Measurements from ENCODE around the gene VGLL4.
A peak's percentile ranks its signal among the peaks of the same experiment; 100 is the strongest.

VGLL4 gene

DNA sequence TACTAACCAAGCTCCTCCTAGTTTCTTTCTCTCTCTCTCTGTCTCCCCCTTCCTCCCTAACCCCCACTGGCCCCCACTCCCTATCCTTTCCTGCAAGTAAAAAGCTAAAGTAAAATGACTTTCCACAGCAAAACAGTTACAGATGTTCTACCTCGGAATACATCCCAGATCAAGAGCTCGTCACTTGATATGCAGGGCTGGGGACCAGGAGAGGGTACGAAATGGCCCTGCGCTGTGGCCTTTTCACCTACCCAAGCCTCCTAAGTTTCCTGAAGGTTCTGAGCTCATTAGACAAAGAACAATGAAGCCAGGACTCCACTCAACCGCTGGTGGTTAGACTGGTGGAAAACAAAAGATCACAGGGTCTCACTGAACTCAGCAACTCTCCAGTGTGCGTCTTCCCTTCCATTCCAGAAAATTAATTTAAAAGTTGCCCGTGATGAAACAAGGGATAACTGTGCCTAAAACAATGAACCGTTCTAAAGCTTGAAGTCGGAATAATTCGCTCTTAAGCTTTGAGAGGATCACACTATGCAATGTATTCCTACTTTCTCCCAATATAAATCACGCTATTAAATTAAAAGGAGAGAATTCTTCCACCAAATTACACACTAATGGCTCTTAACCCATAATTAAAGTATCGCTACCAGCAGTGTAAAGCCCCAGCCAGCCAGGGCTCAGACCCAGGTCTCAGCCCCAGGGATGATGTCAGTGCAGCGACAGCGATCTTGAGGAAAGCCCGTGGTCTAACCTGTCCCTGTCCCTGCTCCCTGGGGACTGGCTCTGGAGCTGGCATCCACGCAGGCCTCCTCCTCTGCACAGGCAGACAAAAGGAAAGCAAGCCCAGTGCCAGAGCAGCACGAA is 5.0 kb downstream of the VGLL4 start:
- Histone ChIP-seq H3K79me2 (ENCODE audit: insufficient read depth, low read length) (peaks cover 97% of the 10 kb centered on the region), H3K36me3 (ENCODE audit: low read length) (no peaks in the 10 kb centered on the region), H3K27ac (ENCODE audit: low read depth, low read length) (no peak overlapping the region), H3K9me3 (ENCODE audit: insufficient read depth, low read length) (no peaks in the 10 kb centered on the region), H3F3A (ENCODE audit: insufficient read depth) (peaks cover 9% of the 10 kb centered on the region), H2AFZ (ENCODE audit: low read depth, low read length, severe bottlenecking) (no peak overlapping the region), H4K20me1 (ENCODE audit: low read depth, low read length) (peaks cover 35% of the 10 kb centered on the region), H3K27me3 (ENCODE audit: low read length) (no peaks in the 10 kb centered on the region), H3K4me3 (ENCODE audit: insufficient read depth, low read length, poor library complexity, severe bottlenecking) (no peak overlapping the region), H3K9me2 (replicated peaks; ENCODE audit: insufficient read depth, low read length) (no peaks in the 10 kb centered on the region), H3K4me2 (ENCODE audit: low read depth, low read length, poor library complexity, severe bottlenecking) (peak overlapping the region; percentile 9), H3K9ac (ENCODE audit: low read length) (no peak overlapping the region)
- no peak for TF ChIP-seq EZH2phosphoT487 (conservative IDR thresholded peaks at IDR 0.05; ENCODE audit: low read length)
- TF ChIP-seq, protein P1, sequence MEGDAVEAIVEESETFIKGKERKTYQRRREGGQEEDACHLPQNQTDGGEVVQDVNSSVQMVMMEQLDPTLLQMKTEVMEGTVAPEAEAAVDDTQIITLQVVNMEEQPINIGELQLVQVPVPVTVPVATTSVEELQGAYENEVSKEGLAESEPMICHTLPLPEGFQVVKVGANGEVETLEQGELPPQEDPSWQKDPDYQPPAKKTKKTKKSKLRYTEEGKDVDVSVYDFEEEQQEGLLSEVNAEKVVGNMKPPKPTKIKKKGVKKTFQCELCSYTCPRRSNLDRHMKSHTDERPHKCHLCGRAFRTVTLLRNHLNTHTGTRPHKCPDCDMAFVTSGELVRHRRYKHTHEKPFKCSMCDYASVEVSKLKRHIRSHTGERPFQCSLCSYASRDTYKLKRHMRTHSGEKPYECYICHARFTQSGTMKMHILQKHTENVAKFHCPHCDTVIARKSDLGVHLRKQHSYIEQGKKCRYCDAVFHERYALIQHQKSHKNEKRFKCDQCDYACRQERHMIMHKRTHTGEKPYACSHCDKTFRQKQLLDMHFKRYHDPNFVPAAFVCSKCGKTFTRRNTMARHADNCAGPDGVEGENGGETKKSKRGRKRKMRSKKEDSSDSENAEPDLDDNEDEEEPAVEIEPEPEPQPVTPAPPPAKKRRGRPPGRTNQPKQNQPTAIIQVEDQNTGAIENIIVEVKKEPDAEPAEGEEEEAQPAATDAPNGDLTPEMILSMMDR (IDR thresholded peaks at IDR 0.05; ENCODE audit: insufficient read depth, low read length, poor library complexity, severe bottlenecking): no peak

DNA sequence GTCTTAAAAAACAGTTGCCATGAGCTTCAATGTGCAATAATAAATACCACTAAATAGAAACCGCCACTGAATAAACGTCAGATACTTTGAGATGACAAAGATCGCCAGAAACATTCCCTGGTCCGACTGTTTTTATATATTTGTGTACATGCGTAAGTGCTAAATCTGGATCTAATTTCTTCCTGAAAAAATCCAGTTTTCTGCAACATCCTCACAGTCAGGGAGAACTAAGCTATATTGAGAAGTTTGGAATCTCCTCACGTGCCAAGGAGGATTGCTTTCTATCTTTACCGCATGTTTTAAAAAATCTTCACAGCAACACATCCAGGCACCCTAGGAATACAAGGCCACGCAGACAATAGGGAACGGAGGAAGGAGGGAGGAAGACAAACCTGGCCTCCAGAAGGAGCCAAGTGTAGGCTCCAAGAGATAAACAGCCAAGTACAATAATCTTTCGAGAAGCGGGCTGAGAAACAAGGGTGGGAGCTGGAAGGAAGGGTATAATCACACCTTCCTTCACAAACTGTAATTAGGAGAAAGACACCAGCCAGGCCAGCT is 5.7 kb downstream of the VGLL4 start:
- TF ChIP-seq EZH2phosphoT487 (conservative IDR thresholded peaks at IDR 0.05; ENCODE audit: low read length): no peak
- TF ChIP-seq, protein P1 (IDR thresholded peaks at IDR 0.05; ENCODE audit: insufficient read depth, low read length, poor library complexity, severe bottlenecking): no peak
- Histone ChIP-seq H3K9me3 (ENCODE audit: insufficient read depth, low read length) (no peaks in the 10 kb centered on the region), H3K4me3 (ENCODE audit: insufficient read depth, low read length, poor library complexity, severe bottlenecking) (no peak overlapping the region), H3K4me2 (ENCODE audit: low read depth, low read length, poor library complexity, severe bottlenecking) (no peak overlapping the region), H3K27me3 (ENCODE audit: low read length) (no peaks in the 10 kb centered on the region), H3K27ac (ENCODE audit: low read depth, low read length) (no peak overlapping the region), H3F3A (ENCODE audit: insufficient read depth) (0 out of 2 replicates have a peak, but pooled peaks cover 3% of the 10 kb centered on the region), H3K9me2 (replicated peaks; ENCODE audit: insufficient read depth, low read length) (no peaks in the 10 kb centered on the region), H3K36me3 (ENCODE audit: low read length) (no peaks in the 10 kb centered on the region), H4K20me1 (ENCODE audit: low read depth, low read length) (peaks cover 35% of the 10 kb centered on the region), H3K9ac (ENCODE audit: low read length) (no peak overlapping the region), H2AFZ (ENCODE audit: low read depth, low read length, severe bottlenecking) (no peak overlapping the region), H3K79me2 (ENCODE audit: insufficient read depth, low read length) (peaks cover 100% of the 10 kb centered on the region)

DNA sequence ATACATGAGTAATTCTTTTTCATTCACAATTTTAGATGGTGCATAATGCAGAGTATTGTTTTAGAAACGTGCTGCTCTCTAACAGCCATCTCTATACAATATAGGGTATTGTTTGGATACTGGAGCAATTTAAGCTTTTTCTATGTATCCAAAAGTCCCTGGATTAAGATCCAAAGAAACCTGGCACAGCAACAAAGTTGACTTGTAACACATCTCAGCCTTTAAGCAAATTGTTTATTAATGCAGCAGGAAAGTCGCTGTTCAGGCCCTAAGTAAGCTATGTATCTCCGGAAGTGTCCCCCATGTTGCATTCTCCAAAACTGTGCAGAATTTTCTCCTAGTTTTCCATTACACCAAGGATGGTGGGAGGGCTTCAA is 7.3 kb downstream of the VGLL4 start:
- no peaks in the 10 kb centered on the region for H3K36me3 ChIP-seq (ENCODE audit: low read length)
- no peaks in the 10 kb centered on the region for H3K9me3 ChIP-seq (ENCODE audit: insufficient read depth, low read length)
- H3K4me3 ChIP-seq (ENCODE audit: insufficient read depth, low read length, poor library complexity, severe bottlenecking): no peak overlapping the region
- no peaks in the 10 kb centered on the region for H3K27me3 ChIP-seq (ENCODE audit: low read length)
- peaks cover 100% of the 10 kb centered on the region for H3K79me2 ChIP-seq (ENCODE audit: insufficient read depth, low read length)
- H3K4me2 ChIP-seq (ENCODE audit: low read depth, low read length, poor library complexity, severe bottlenecking): no peak overlapping the region
- no peaks in the 10 kb centered on the region for H3K9me2 ChIP-seq (replicated peaks; ENCODE audit: insufficient read depth, low read length)
- 0 out of 2 replicates have a peak, but pooled peaks cover 3% of the 10 kb centered on the region for H3F3A ChIP-seq (ENCODE audit: insufficient read depth)
- H4K20me1 ChIP-seq (ENCODE audit: low read depth, low read length): peaks cover 41% of the 10 kb centered on the region
- no peak overlapping the region for H3K9ac ChIP-seq (ENCODE audit: low read length)
- no peak overlapping the region for H3K27ac ChIP-seq (ENCODE audit: low read depth, low read length)
- TF ChIP-seq, protein P1 (IDR thresholded peaks at IDR 0.05; ENCODE audit: insufficient read depth, low read length, poor library complexity, severe bottlenecking): no peak
- no peak for TF ChIP-seq EZH2phosphoT487 (conservative IDR thresholded peaks at IDR 0.05; ENCODE audit: low read length)
- no peak overlapping the region for H2AFZ ChIP-seq (ENCODE audit: low read depth, low read length, severe bottlenecking)
